Bone marrow (tissue), 2 donors: ENCODE measurements around the gene GIGYF1.
"Not testable (repeated sequence)": the region's sequence is repeated elsewhere in the genome, so short reads cannot be mapped to it uniquely, and the experiment has no call there.

Experiments used
- DNase-seq, 2 donors: peaks; one replicate each; lab custom pipeline; 2025; lab: John Stamatoyannopoulos, UW

GIGYF1 gene, protein sequence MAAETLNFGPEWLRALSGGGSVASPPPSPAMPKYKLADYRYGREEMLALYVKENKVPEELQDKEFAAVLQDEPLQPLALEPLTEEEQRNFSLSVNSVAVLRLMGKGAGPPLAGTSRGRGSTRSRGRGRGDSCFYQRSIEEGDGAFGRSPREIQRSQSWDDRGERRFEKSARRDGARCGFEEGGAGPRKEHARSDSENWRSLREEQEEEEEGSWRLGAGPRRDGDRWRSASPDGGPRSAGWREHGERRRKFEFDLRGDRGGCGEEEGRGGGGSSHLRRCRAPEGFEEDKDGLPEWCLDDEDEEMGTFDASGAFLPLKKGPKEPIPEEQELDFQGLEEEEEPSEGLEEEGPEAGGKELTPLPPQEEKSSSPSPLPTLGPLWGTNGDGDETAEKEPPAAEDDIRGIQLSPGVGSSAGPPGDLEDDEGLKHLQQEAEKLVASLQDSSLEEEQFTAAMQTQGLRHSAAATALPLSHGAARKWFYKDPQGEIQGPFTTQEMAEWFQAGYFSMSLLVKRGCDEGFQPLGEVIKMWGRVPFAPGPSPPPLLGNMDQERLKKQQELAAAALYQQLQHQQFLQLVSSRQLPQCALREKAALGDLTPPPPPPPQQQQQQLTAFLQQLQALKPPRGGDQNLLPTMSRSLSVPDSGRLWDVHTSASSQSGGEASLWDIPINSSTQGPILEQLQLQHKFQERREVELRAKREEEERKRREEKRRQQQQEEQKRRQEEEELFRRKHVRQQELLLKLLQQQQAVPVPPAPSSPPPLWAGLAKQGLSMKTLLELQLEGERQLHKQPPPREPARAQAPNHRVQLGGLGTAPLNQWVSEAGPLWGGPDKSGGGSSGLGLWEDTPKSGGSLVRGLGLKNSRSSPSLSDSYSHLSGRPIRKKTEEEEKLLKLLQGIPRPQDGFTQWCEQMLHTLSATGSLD (N-terminal part only)

DNA sequence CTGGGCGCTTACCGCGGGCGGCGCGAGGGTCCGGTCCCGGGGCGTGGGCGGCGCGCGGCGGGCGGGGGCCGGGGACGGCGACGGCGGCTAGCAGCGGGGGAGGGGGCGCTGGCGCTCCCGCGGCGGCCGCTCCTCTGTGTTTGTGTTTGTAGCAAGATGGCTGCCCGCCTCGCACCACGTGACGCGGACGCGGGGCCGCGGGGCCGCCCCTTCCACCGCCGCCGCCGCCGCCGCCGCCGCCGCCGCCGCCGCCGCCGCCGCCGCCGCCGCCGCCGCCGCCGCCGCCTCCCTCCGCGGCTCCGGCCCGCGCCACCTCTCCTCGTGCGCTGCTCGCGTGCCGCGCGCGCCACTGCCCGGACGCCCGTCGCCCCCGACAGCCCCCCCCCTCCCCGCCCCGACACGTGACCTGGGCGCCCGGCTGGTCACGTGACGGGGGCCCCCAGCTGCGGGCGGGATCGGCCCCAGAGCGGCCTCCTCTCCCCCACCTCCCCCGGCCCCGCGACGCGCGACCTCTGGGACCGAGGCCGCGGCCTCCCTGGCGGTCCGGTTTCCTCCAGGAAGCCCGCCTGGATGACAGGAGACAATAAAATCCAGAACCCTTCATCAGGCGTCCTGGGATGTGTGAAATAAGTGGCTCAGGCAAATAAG is at the start of gene GIGYF1:
Gene GIGYF1, minus strand, starts transcription at position 153 of the 648 bp plus-strand sequence. CDS start 6,012 bp downstream, outside the sequence.
- DNase-seq: peak in 1 of 2 donors; percentile 67

DNA sequence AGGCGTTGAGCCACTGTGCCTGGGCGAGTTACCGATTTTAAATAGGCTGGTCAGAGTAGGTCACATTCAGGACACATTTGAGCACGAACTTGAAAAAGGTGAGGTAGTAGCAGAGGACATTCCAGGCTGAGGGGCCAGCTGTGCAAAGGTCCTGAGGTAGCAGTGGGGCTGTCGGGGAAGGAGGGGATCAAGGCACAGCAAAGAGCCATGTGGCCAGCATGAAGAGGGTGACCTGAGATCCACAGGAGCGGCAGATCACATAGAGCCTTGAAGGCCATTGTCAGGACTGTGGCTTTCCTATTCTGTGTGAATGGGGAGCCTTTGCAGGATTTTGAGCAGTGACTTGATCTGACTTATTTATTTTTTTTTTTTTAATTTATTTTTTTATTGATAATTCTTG is 45.9 kb upstream of the GIGYF1 start:
- DNase-seq: no peak

DNA sequence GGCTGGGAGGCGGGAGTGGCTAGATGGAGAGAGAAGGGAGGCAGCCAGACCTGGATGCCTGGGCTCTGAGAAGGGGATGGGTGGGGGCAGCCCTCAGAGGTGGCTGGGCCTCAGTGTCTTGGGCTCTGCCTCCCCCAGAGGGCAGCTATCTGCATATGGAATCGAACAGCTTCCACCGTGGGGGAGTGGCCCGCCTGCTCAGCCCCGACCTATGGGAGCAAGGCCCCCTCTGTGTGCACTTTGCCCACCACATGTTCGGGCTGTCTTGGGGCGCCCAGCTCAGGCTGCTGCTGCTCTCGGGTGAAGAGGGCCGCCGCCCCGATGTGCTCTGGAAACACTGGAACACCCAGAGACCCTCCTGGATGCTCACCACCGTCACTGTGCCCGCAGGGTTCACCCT is 42.6 kb upstream of the GIGYF1 start:
- DNase-seq: no peak

DNA sequence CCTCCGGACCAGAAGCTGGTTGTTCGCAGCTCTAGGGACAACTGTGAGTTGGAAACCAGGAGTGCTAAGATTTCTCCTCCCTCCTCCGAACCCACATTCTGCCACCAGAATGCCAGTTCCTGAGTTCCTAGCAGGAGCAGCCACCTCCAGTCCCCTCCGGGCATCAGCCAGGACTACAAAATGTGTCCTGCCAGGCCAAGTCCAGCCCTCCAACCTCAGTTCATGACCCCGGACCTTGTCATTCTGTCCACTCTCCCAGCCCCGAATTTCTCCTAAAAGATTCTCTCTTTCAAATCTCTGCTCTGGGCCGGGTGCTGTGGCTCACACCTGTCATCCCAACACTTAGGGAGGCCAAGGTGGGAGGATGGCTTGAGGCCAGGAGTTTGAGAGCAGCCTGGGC is 41.7 kb upstream of the GIGYF1 start:
- no peak for DNase-seq

DNA sequence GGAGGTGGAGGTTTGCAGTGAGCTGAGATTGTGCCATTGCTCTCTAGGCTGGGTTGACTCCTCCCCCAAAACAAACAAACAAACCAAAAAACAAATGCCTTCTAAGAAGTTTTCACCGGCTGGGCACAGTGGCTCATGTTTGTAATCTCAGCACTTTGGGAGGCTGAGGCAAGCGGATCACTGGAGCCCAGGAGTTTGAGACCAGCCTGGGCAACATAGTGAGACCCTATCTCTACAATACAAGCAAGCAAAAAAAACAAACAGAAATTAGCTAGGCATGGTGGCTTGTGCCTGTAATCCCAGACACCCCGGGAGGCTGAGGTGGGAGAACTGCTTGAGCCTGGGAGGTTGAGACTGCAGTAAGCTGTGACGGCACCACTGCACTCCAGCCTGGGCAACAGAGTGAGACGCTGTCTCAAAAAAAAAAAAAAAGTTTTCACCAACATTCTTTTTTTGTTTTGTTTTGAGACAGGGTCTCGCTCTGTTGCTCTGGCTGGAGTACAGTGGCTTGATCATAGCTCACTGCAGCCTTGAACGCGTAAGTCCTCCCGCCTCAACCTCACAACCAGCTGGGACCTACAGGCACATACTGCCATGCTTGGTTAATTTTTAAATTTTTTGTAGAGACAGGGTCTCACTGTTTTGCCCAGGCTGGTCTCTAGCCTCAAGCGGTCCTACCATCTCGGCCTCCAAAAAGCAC is 38.0 kb upstream of the GIGYF1 start:
- DNase-seq: no peak

DNA sequence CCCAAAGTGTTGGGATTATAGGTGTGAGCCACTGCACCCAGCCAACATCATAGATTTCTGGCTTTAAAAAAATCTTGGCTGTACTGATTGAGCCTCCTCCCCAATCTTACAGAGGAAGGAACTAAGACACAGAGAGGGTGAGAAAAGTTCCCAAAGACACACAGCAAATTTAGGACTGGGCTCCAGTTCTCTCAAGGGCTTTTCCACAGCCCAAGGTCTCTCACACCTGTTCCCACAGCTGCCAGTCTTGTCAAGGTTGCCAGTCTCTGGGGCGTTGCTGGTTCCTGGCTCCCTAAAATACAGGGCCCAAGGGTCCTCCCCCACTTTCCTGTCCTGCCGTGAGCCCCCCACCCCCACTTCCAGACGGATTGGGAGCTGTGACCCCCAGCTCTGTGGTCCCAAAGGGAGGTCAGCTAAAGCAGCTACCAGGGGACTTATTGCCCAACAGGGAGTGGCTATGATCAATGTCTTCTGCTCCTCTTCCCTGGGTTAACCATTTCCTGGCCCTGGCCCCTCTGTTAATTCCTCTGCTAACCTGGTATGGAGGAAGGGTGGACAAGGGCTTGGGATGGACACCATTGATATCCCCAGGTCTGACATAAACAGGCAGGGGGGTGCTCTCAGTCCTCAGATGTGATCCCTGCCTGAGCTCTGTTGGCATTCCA is 36.2 kb upstream of the GIGYF1 start:
- no peak for DNase-seq

DNA sequence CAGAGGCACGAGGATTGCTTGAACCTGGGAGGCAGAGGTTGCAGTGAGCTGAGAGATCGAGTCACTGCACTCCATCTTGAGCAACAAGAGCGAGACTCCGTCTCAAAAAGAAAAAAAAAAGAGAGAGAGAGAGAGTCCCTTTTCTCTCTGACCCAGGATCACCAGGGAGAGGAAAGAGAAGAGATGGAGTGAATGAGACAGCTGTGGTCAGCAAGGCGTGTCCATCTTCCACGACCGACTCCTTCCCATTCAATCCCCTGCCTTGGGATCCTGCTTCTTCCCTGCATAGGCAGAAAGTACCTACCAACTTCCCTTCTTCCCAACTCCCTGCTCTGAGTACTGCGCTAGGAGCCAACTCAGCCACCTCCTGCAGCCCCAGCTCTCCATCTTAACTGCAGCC is 34.1 kb upstream of the GIGYF1 start:
- no peak for DNase-seq

DNA sequence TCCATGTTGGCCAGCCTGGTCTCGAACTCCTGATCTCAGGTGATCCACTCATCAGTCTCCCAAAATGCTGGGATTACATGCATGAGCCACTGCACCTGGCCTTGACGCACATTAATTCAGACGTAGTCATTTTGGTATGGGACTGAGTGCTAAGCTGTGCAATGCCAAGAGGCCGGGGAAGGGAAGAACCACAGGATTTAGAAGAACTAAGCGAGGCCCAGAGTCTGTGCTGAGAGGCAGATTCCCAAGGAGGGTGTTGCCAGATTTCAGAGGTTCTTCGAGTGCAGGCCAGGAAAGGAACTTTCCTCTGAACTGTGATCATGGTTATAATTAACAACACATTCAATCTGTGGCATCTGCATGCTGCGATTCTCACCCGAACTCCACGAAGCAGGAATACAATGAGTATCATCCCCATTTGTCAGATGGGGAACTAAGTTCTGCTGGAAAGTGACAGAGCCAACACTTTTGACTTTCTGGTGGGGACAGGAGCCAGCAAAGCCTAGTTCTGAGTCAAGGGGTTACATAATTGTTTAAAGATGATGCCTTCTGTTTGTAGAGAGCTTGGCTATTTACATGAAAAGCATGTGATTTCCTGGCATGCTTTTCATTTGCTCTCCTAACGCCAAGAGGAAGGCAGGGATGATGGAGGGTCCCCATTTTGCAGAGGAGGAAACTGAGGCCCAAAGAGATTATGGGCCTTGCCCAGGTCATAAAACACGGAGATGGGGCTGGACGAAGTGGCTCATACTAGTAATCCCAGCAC is 33.1 kb upstream of the GIGYF1 start:
- DNase-seq: no peak

DNA sequence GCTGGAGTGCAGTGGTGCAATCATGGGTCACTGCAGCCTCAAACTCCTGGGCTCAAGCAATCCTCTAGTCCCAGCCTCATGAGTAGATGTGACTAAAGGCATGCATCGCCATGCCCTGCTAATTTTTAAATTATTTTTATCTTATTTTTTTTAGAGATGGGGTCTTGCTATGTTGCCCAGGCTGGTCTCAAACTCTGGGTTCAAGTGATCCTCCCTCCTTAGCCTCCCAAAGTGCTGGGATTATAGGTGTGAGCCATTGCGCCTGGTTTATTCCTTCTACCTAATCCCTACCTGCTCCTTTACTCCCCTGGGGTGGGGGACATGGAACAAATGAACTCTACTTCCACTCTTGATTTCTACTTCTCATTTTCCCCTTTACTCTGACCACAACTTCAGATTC is 30.3 kb upstream of the GIGYF1 start:
- DNase-seq: not testable (repeated sequence)

DNA sequence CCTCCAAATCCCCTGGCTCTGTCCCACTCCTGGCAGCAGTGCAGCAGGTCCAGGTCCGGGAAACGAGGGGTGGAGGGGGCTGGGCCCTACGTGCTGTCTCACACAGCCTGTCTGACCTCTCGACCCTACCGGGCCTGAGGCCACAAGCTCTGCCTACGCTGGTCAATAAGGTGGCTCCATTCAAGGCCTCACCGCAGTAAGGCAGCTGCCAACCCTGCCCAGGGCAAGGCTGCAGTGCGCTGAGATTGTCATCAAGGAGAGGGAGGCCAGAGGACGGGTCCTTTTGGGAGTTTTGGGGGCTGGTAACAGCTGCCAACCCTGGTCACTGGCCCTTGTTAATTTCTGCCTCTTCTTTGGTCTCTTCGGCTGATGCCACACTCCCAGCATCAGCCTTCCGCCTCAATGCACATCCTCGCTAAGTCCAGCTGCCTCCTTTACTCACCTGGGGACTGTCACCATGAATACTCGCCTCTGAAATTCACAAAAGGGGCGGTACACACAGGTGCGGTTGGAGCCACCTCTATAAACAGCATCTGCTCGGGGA is 29.8 kb upstream of the GIGYF1 start:
- no peak for DNase-seq

DNA sequence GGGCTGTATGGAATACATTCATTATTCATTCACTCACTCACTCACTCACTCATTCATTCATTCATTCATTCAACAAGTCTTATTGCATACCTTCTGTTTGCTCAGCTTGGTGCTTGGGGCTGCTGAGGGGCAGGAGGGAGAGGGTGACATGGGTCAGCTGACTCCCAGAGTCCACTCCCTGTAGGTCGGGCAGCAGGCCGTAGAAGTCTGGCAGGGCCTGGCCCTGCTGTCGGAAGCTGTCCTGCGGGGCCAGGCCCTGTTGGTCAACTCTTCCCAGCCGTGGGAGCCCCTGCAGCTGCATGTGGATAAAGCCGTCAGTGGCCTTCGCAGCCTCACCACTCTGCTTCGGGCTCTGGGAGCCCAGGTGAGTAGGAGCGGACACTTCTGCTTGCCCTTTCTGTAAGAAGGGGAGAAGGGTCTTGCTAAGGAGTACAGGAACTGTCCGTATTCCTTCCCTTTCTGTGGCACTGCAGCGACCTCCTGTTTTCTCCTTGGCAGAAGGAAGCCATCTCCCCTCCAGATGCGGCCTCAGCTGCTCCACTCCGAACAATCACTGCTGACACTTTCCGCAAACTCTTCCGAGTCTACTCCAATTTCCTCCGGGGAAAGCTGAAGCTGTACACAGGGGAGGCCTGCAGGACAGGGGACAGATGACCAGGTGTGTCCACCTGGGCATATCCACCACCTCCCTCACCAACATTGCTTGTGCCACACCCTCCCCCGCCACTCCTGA is 28.6 kb upstream of the GIGYF1 start:
- DNase-seq: no peak

DNA sequence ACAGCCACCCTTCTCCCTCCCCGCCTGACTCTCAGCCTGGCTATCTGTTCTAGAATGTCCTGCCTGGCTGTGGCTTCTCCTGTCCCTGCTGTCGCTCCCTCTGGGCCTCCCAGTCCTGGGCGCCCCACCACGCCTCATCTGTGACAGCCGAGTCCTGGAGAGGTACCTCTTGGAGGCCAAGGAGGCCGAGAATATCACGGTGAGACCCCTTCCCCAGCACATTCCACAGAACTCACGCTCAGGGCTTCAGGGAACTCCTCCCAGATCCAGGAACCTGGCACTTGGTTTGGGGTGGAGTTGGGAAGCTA is 27.4 kb upstream of the GIGYF1 start:
- no peak for DNase-seq

DNA sequence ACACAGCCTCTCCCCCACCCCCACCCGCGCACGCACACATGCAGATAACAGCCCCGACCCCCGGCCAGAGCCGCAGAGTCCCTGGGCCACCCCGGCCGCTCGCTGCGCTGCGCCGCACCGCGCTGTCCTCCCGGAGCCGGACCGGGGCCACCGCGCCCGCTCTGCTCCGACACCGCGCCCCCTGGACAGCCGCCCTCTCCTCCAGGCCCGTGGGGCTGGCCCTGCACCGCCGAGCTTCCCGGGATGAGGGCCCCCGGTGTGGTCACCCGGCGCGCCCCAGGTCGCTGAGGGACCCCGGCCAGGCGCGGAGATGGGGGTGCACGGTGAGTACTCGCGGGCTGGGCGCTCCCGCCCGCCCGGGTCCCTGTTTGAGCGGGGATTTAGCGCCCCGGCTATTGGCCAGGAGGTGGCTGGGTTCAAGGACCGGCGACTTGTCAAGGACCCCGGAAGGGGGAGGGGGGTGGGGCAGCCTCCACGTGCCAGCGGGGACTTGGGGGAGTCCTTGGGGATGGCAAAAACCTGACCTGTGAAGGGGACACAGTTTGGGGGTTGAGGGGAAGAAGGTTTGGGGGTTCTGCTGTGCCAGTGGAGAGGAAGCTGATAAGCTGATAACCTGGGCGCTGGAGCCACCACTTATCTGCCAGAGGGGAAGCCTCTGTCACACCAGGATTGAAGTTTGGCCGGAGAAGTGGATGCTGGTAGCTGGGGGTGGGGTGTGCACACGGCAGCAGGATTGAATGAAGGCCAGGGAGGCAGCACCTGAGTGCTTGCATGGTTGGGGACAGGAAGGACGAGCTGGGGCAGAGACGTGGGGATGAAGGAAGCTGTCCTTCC is 26.8 kb upstream of the GIGYF1 start:
- no peak for DNase-seq

DNA sequence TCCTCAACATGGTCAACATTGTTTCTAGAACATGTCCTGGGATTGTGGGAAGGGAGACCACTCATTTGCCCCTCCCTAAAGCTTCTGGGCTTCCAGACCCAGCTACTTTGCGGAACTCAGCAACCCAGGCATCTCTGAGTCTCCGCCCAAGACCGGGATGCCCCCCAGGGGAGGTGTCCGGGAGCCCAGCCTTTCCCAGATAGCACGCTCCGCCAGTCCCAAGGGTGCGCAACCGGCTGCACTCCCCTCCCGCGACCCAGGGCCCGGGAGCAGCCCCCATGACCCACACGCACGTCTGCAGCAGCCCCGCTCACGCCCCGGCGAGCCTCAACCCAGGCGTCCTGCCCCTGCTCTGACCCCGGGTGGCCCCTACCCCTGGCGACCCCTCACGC is 26.2 kb upstream of the GIGYF1 start, which contains the start of gene EPO:
Gene EPO, plus strand, starts transcription at position 190 of the 392 bp plus-strand sequence. CDS start 513 bp downstream, outside the sequence.
- DNase-seq: no peak

DNA sequence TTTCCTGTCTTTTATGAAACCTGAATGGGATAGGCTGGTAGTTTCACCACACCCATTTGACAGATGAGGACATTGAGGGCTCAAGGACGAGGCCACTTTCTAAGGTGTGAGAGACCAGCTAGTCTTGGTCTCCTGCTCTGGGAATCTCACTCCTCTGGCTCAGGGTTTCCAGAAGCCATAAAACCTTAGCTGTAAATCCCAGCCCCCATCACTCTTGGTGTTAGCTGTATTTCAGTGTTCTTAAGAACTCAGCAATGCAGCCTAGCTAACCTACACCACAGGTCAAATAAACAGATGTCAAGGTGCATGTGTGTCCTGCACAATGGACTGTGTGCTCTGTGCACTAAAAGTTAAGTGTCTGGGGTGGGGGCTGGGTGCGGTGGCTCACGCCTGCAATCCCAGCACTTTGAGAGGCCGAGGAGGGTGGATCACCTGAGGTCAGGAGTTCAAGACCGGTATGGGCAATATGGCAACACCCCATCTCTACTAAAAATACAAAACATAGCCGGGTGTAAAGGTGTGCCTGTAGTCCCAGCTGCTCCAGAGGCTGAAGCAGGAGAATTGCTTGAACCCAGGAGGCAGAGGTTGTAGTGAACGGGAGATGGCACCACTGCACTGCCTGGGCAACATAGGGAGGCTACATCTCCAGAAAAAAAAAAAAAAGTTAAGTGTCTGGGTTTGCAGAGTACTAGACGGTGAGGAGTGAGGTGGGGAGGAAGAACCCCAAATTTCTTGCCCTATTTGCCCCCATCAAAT is 25.7 kb upstream of the GIGYF1 start:
- no peak for DNase-seq

DNA sequence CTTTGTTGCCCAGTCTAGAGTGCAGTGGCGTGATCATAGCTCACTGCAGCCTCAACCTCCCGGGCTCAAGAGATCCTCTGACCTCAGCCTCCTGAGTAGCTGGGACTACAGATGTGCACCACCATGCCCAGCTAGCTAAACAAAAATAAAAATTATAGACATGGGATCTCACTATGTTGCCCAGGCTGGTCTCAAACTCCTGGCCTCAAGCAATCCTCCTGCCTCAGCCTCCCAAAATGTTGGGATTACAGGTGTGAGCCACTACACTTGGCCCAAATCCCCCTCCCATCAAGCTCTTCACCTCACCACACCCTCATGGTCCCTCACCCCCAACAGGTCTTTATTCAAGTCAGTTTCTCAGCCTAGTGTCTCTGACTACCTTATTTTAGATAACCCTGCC is 23.0 kb upstream of the GIGYF1 start:
- not testable (repeated sequence) for DNase-seq

DNA sequence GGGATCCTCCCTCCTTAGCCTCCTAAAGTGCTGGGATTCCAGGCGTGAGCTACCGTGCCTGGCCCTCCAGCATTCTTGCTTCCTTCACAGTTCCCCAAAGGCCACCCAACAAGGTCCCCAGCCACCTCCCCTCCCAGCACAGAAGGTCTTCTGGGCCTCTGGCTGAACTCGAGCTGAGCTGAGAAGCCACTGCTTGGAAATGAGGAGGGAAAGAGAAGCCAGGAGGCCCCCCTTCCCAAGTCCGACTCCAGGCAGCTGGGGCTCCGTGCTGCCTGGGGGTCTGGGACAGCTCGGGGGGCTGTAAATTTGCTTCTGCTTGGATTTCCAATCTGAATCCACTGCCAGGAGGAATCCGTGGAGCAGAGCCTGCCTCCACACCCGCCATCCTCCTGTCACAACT is 20.7 kb upstream of the GIGYF1 start:
- no peak for DNase-seq

DNA sequence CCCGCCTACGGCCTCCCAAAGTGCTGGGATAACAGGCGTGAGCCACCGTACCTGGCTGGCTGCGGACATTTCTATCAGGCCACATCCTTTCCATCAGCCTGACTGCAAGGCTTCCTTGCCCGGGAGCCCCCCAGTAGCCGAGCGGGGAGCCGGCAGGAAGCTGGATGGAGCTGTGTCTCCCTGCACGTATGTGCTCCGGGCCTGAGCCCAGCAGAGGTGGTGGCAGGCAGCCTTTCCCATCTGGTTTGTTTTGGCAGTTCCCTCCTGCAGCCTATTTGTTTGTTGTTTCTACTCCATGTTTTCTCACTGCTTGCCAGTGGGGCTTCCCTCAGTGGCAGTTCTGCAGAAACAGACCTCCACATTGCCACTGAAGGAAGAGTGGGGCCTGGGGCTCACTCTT is 17.3 kb upstream of the GIGYF1 start:
- DNase-seq: no peak
